PC-3 (cell line): ENCODE data around the gene GPR89A. TPM values are rescaled to one million over a fixed set of nuclear protein-coding genes. Genes with fewer than 3 reads are reported as not detected.

ENCODE experiments used
- ATAC-seq: fragments of 200-7000 bp; cut with Tn5 transposase; 2 replicates; pipeline ENCODE4 v1.9.1; 2020; ENCODE audit warnings: mild to moderate bottlenecking, moderate library complexity
- BruUV-seq: library from RNA; stranded (reverse); fragments of 400-500 nt; replicated peaks from 2 replicates; lab custom pipeline; 2021; lab: Mats Ljungman, UMichigan
- CTCF ChIA-PET: fragments of 300-600 bp; sonication (Branson Sonifier 250); formaldehyde crosslinking; loops from one replicate; lab custom pipeline; 2022; ENCODE audit warnings: antibody characterized with exemption; lab: Charles Lee
- POLR2A ChIA-PET: fragments of 300-600 bp; sonication (Branson Sonifier 250); formaldehyde crosslinking; loops from one replicate; lab custom pipeline; 2022; ENCODE audit warnings: antibody characterized with exemption; ENCODE audit not compliant: unreplicated experiment; lab: Charles Lee
- DNase-seq: peaks from one replicate; pipeline ENCODE4 v3.0.0-alpha.2; 2015
- H2AFZ ChIP-seq: fragments of 300-600 bp; sonication (generic); 2 replicates; pipeline ENCODE4 v1.6.0; 2016; ENCODE audit warnings: antibody characterized with exemption, low read length
- H3F3A ChIP-seq: fragments of 300-600 bp; sonication (generic); one replicate; pipeline ENCODE4 v1.6.0; 2017; ENCODE audit warnings: antibody characterized with exemption, low read length, control low read depth, mild to moderate bottlenecking; ENCODE audit not compliant: unreplicated experiment
- H3K27ac ChIP-seq: fragments of 300-600 bp; sonication (generic); 2 replicates; pipeline ENCODE4 v1.5.1; 2016; ENCODE audit warnings: mild to moderate bottlenecking, low read length
- H3K27me3 ChIP-seq: fragments of 300-600 bp; sonication (generic); 2 replicates; pipeline ENCODE4 v1.6.1; 2016; ENCODE audit warnings: low read length, mixed read lengths
- H3K36me3 ChIP-seq: fragments of 300-600 bp; sonication (generic); 2 replicates; pipeline ENCODE4 v1.6.1; 2016; ENCODE audit warnings: low read depth, mixed run types, low read length, mixed read lengths
- H3K4me1 ChIP-seq: fragments of 300-600 bp; sonication (generic); 2 replicates; pipeline ENCODE4 v1.5.1; 2016; ENCODE audit warnings: low read length; ENCODE audit not compliant: insufficient read depth
- H3K4me2 ChIP-seq: fragments of 300-600 bp; sonication (generic); 2 replicates; pipeline ENCODE4 v1.6.0; 2016; ENCODE audit warnings: low read length
- H3K4me3 ChIP-seq: fragments of 300-600 bp; sonication (generic); 2 replicates; pipeline ENCODE4 v1.5.1; 2016; ENCODE audit warnings: mild to moderate bottlenecking, low read length, mixed read lengths
- H3K79me2 ChIP-seq: fragments of 300-600 bp; sonication (generic); 2 replicates; pipeline ENCODE4 v1.6.1; 2017; ENCODE audit warnings: low read length, mixed read lengths
- H3K9ac ChIP-seq: fragments of 300-600 bp; sonication (generic); 2 replicates; pipeline ENCODE4 v1.6.0; 2016; ENCODE audit warnings: mild to moderate bottlenecking, low read length
- H3K9me2 ChIP-seq: fragments of 300-600 bp; sonication (generic); replicated peaks from 2 replicates; pipeline ENCODE4 v1.6.1; 2016; ENCODE audit warnings: mixed run types, low read length, mixed read lengths
- H3K9me3 ChIP-seq: fragments of 300-600 bp; sonication (generic); 2 replicates; pipeline ENCODE4 v1.6.1; 2016; ENCODE audit warnings: low read length, mixed read lengths
- H4K20me1 ChIP-seq: fragments of 300-600 bp; sonication (generic); 2 replicates; pipeline ENCODE4 v1.6.1; 2016; ENCODE audit warnings: low read length, mixed read lengths
- CTCF ChIP-seq: fragments of 300-600 bp; sonication (generic); conservative IDR thresholded peaks from 2 replicates; pipeline ENCODE4 v1.5.1; 2017; ENCODE audit warnings: antibody characterized with exemption, low read depth, mild to moderate bottlenecking, low read length
- EZH2 ChIP-seq: fragments of 300-600 bp; sonication (generic); IDR thresholded peaks from one replicate; pipeline ENCODE4 v1.6.1; 2017; ENCODE audit warnings: antibody characterized with exemption, mild to moderate bottlenecking, low read length; ENCODE audit not compliant: unreplicated experiment
- EZH2phosphoT487 ChIP-seq: fragments of 300-600 bp; sonication (generic); IDR thresholded peaks from 2 replicates; pipeline ENCODE4 v1.6.1; 2018; ENCODE audit warnings: mild to moderate bottlenecking, antibody characterized with exemption, low read length, borderline replicate concordance
- intact Hi-C: fragments of 100-400 bp; cut with micrococcal nuclease; formaldehyde crosslinking; loops from 2 replicates; pipeline ENCODE4 v1.9.0; 2023
- total RNA-seq: library from RNA; depleted of rRNA; stranded (reverse); fragments of >200 nt; gene quantifications from 2 replicates; pipeline ENCODE4 v1.2.3, GENCODE V29; 2014

Gene GPR89A
- total RNA-seq, 1 experiment from 2014 or later: 47.9 TPM

- no peaks in the 10 kb centered on the region for H3K27me3 ChIP-seq
- H3K27ac ChIP-seq: peak overlapping the region; percentile 80; the same call in 1 of the 2 replicates
- H3K79me2 ChIP-seq: no peaks in the 10 kb centered on the region
- H3K9me2 ChIP-seq: no peaks in the 10 kb centered on the region
- H3K4me2 ChIP-seq: peak overlapping the region; percentile 60; the same call in 1 of the 2 replicates
- no peak overlapping the region for H2AFZ ChIP-seq
- ChIA-PET CTCF (no interaction called here), POLR2A (no interaction called here)
- intact Hi-C loops: no loop called here
- BruUV-seq: no TSS peak
- H3K4me3 ChIP-seq: no peak overlapping the region
- peaks cover 31% of the 10 kb centered on the region for H3K4me1 ChIP-seq
- no peak overlapping the region for H3K9ac ChIP-seq
- DNase-seq: no peak
- ATAC-seq: no peak
- no peaks in the 10 kb centered on the region for H4K20me1 ChIP-seq
- TF ChIP-seq EZH2phosphoT487: no peak
- TF ChIP-seq CTCF: no peak
- no peak for TF ChIP-seq EZH2
- no peaks in the 10 kb centered on the region for H3K9me3 ChIP-seq
- no peaks in the 10 kb centered on the region for H3K36me3 ChIP-seq
- no peaks in the 10 kb centered on the region for H3F3A ChIP-seq
These were observed 100.3 kb downstream of the GPR89A start for GRCh38 chr1:145708063-145708462.

GRCh38 chr1:145710291-145711027 lies 102.7 kb downstream of the GPR89A start:
- H3K4me2 ChIP-seq: no peak overlapping the region

More at GRCh38 chr1:145710291-145711027, 102.7 kb downstream of the GPR89A start:
- no peak overlapping the region for H3K27ac ChIP-seq
- no peak for ATAC-seq
- no peak overlapping the region for H3K4me3 ChIP-seq
- H3K9me2 ChIP-seq: no peaks in the 10 kb centered on the region
- intact Hi-C loops: no loop called here
- no peak for DNase-seq
- no peaks in the 10 kb centered on the region for H4K20me1 ChIP-seq
- H2AFZ ChIP-seq: no peak overlapping the region
- no peaks in the 10 kb centered on the region for H3K36me3 ChIP-seq
- no TSS peak for BruUV-seq
- TF ChIP-seq CTCF (no peak), EZH2phosphoT487 (no peak), EZH2 (no peak)
- ChIA-PET CTCF (no interaction called here), POLR2A (no interaction called here)
- peaks cover 28% of the 10 kb centered on the region for H3K4me1 ChIP-seq
- no peaks in the 10 kb centered on the region for H3F3A ChIP-seq
- no peaks in the 10 kb centered on the region for H3K9me3 ChIP-seq
- no peaks in the 10 kb centered on the region for H3K79me2 ChIP-seq
- no peak overlapping the region for H3K9ac ChIP-seq
- no peaks in the 10 kb centered on the region for H3K27me3 ChIP-seq
